Stimulated activated CD8-positive, alpha-beta memory T cell treated with anti-CD3 and anti-CD28 coated beads, Interleukin-12 subunit alpha, Interleukin-12 subunit beta, amount 100 ng/mL, for 24 hours (primary cell): ENCODE results near the gene GDF11.

Source experiments
- DNase-seq: peaks from one replicate; pipeline ENCODE4 v3.0.0-alpha.2; 2020; ENCODE audit errors: extremely low read depth

GDF11 gene

GRCh38 chr12:55795950-55796349 lies 53.0 kb downstream of the GDF11 start:
- DNase-seq = no peak

DNA sequence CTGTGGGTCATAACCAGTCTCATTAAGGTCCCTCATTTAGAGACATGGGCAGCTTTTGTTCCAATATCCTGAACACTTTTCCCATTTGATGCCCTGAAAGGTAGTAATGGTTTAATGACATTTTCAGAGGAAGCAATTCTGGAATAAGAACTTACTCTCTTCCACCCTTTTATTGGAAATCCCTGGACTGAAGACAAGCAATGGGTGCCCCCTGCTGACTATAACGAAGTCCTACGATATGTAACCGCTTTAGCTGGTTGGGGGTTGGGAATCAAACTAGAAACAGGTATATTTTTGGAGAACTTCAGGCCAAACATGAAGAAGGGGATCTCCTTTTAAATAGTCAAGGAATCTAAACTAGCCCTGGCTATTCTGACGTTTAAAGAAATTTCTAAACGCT lies 54.1 kb downstream of the GDF11 start:
- no peak for DNase-seq

- DNase-seq = no peak
Observed at GRCh38 chr12:55797550-55797949, 54.6 kb downstream of the GDF11 start.
